SH-SY5Y (cell line): Measurements from ENCODE around the gene ZNF280A.

ENCODE experiments used
- GATA2 ChIP-seq: IDR thresholded peaks from 2 replicates; pipeline ENCODE4 v1.6.1; 2011; ENCODE audit warnings: mild to moderate bottlenecking, low read depth, low read length
- GATA3 ChIP-seq: IDR thresholded peaks from 2 replicates; pipeline ENCODE4 v1.6.1; 2011; ENCODE audit warnings: low read depth, mild to moderate bottlenecking, low read length, moderate library complexity

Gene ZNF280A

GRCh38 chr22:22506736-22507135, 13.3 kb downstream of the ZNF280A start:
- TF ChIP-seq GATA3 (no peak), GATA2 (no peak)

DNA sequence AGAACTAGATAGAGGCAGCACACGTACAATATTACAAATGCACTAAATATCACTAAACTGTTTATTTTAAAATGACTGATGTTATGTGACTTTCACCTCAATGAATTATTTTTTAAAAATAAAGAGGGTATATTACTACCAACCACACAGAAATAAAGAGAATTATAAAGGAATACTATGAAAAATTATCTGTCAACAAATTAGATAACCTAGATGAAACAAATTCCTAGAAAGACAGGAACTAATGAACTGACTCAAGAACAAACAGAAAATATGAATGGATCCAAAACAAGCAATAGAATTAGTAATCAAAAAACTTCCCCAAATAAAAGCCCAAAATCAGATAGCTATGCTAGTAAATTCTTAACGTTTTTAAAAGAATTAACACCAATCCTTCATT, 21.8 kb downstream of the ZNF280A start:
- no peak for TF ChIP-seq GATA2
- TF ChIP-seq GATA3: no peak

- TF ChIP-seq GATA2 (no peak), GATA3 (no peak)
Observed at GRCh38 chr22:22488736-22489135, 31.3 kb downstream of the ZNF280A start.

DNA sequence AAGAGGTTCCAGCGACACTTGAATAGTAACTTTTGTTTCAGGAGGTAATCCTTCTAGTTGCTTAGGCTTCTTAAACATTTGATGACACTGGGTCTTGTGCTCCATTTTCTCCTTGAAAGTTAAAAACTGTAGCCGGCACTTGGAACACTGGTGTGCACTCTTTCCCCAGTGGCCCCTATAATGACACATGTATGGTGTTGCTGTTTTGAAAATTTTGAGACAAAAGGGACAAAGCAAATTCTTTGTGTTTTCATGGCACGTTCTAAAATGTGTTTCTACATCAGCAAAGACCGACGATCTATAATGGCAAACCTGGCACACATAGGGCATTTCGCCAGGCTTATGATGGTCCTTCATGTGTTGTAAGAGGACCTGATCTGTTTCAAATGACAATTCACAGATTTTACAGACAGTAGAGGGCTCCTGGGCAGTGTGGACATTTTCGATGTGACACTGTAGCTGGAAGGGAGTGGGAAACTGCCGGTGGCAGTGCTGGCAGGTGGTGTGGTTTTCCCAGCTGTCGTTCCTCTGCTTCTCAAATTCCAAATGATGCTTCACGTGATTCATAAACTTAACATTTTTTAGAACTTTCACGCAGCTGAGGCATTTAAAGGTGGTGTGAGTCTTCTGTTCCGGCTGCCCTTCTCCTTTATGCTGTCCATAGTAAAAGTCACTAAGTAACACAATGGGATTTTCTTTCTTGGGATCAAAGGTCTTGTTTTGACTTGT, 32.0 kb downstream of the ZNF280A start:
- TF ChIP-seq GATA3 (no peak), GATA2 (no peak)

GRCh38 chr22:22487059-22487458, 33.0 kb downstream of the ZNF280A start:
- TF ChIP-seq GATA3 (no peak), GATA2 (no peak)

GRCh38 chr22:22486132-22486899, 33.8 kb downstream of the ZNF280A start:
- no peak for TF ChIP-seq GATA2
- no peak for TF ChIP-seq GATA3

- no peak for TF ChIP-seq GATA3
- TF ChIP-seq GATA2: no peak
Observed at GRCh38 chr22:22485524-22485923, 34.5 kb downstream of the ZNF280A start.

- TF ChIP-seq GATA3: no peak
- TF ChIP-seq GATA2: no peak
Observed at GRCh38 chr22:22484023-22484422, 36.0 kb downstream of the ZNF280A start.

DNA sequence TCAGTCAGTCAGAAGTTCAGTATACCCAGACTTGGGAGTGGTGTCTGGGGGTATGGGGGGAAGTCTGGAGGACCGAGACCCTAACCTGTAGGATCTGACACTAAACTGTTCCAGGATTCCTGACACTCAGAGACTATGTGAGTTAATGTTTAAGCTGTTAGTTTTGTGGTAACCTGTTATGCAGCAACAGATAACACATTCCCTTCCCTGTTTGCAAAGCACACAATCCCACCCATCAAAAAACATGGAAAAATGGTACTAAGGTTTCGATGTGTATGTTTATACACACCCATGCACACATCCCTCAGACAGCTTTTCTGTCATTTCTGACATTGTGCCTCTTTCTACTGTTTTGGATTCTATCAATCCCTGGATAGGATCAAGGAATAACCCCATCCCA, 39.1 kb downstream of the ZNF280A start:
- TF ChIP-seq GATA3: no peak

GRCh38 chr22:22479999-22480532, 40.0 kb downstream of the ZNF280A start:
- TF ChIP-seq GATA2 (no peak), GATA3 (no peak)

DNA sequence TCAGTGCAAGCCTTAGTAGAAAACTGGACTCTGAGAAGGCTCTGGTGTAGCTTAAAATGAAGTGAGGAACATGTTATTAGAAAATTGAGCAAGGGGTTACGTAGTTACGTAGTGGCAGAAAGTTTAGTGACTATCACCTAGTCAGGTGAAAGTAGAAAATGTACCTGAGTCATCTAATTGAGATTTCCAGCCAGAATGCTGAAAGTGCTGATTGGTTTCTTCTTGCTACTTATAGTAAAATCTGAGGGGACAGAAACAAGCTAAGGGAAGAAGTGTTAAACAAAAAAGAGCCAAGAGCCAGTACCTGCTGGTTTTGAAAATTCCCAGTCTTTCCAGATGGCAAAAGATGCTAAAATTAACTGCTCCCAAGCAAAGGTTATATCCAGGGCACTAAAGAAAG, 41.0 kb downstream of the ZNF280A start:
- TF ChIP-seq GATA3 (no peak), GATA2 (no peak)

DNA sequence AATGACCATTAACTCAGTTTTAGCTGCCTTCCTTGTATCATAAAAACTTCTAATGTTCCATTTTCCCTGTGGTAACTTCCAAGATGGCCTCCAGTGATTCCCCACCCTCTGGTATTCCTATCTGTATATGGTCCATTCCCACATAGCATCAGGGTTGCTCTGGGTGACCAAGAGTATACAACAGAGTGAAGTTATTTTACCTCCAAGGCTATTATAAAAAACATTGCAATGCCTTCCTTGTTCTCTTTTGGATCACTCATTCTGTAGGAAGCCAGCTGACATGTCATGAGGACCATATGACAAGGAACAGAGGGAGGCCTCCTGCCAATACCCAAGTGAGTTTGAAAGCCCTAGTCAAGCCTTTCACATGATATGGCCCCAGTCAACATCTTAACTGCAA, 41.6 kb downstream of the ZNF280A start:
- no peak for TF ChIP-seq GATA3
- TF ChIP-seq GATA2: no peak

DNA sequence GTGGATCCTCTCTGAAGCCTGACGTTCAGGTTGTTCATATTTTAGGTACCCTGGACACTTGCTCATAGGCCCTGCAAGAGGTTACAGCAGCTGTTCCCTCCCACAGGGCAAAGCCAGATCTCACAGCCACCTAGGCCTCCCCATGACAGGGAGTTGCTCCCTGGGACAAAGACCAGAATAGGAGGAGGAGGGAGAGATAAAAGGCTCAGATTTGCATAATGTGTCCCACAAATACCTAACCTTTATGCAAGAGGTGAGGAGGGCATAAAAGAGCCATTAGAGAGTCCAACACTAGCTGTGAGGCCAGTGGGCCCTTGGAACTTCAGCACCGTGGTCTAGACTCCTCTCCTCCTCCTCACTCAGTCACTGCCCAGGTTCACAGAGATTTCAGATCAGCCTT, 45.3 kb downstream of the ZNF280A start:
- TF ChIP-seq GATA3 (no peak), GATA2 (no peak)

DNA sequence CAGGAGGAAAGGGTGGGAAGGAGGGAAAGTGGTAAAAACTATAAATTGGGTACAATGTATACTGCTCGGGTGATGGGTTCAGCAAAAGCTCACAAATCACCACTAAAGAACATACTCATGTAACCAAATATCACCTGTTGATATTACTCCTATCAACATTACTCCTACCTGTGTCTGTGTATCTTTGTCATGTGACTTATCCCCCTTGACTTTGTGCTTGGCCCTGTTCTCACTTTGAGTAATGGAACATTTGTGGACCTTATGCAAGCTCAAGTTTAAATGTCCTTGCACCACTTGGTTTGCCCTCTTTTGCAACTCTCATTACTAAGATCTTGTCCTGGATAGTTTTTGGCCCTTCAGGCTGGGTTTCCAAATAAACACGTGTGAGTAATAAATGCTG, 50.5 kb downstream of the ZNF280A start:
- TF ChIP-seq GATA3: no peak
- TF ChIP-seq GATA2: no peak

GRCh38 chr22:22467112-22467511, 53.0 kb downstream of the ZNF280A start:
- no peak for TF ChIP-seq GATA3
